Measurements from ENCODE around the gene SHF. TPM values are rescaled to one million over a fixed set of nuclear protein-coding genes. Genes with fewer than 3 reads are reported as not detected.

Gene SHF
- total and polyA plus RNA-seq, 2 of the 4 experiments (the other 2 are of a cell fraction) = 1.8 to 3.5 TPM

- Histone ChIP-seq H3K9me1 (ENCODE audit: insufficient read depth, low read length) (peaks cover 11% of the 10 kb centered on the region; the same call in 1 of the 2 replicates), H4K5ac (ENCODE audit: low read depth, low read length) (no peak overlapping the region), H2BK120ac (ENCODE audit: low read depth, low read length) (no peak overlapping the region), H4K20me1 (ENCODE audit: insufficient read depth, low read length) (no peaks in the 10 kb centered on the region; the same call in 1 of the 2 replicates), H3K4me2 (ENCODE audit: low read depth, low read length) (no peak overlapping the region), H3K9ac (ENCODE audit: low read depth, low read length) (no peak overlapping the region), H3K23ac (ENCODE audit: low read depth, low read length) (no peak overlapping the region), H3K36me3 (ENCODE audit: control insufficient read depth, insufficient read depth, low read length) (peaks cover 2% of the 10 kb centered on the region), H3K18ac (ENCODE audit: low read depth, low read length) (no peak overlapping the region), H4K8ac (ENCODE audit: low read depth in 2 of 2, low read length in 2 of 2) (no peak overlapping the region), H3K4me1 (ENCODE audit: control insufficient read depth, insufficient read depth, low read length) (peaks cover 3% of the 10 kb centered on the region), H2BK15ac (ENCODE audit: low read depth, low read length) (no peak overlapping the region), H2BK5ac (ENCODE audit: low read depth, low read length, poor library complexity, severe bottlenecking) (no peak overlapping the region), H3K4ac (ENCODE audit: low read depth, low read length) (no peak overlapping the region), H3K79me1 (ENCODE audit: low read depth in 1 of 2, low read length in 2 of 2) (no peaks in the 10 kb centered on the region), H3K56ac (ENCODE audit: extremely low read depth, insufficient read depth, low read length) (no peak overlapping the region), H3K27ac (ENCODE audit: insufficient read depth, low read length) (no peak overlapping the region), H4K91ac (ENCODE audit: insufficient read depth, low read depth, low read length) (no peak overlapping the region), H2AK9ac (replicated peaks; ENCODE audit: low read depth, low read length, poor library complexity) (no peak overlapping the region), H3K4me3 (ENCODE audit: insufficient read depth, low read depth, low read length) (no peak overlapping the region), H2AFZ (replicated peaks; ENCODE audit: low read length, poor library complexity) (no peak overlapping the region), H3K14ac (replicated peaks; ENCODE audit: low read depth, low read length) (no peak overlapping the region), H3K27me3 (ENCODE audit: control insufficient read depth, insufficient read depth, low read length) (no peaks in the 10 kb centered on the region), H2AK5ac (ENCODE audit: low read depth, low read length) (no peak overlapping the region), H3K9me3 (ENCODE audit: control insufficient read depth, insufficient read depth, low read length) (no peaks in the 10 kb centered on the region), H2BK20ac (ENCODE audit: low read depth, low read length) (no peak overlapping the region)
- ATAC-seq (ENCODE audit: low read depth) (no peak), DNase-seq (no peak)
- WGBS, 2 experiments (ENCODE audit: extremely low coverage in 2 of 2, insufficient read length in 1 of 2) = no CpG with 5 or more reads among the region's 9 CpGs
- TF ChIP-seq CHD1 (IDR thresholded peaks at IDR 0.05; ENCODE audit: low read depth, low read length) (no peak), CEBPB (IDR thresholded peaks at IDR 0.05; ENCODE audit: low read depth, low read length) (no peak), MAFK (IDR thresholded peaks at IDR 0.05; ENCODE audit: low read depth, low read length) (no peak), SMC3 (IDR thresholded peaks at IDR 0.05; ENCODE audit: low read depth, low read length) (no peak), NFE2L2 (IDR thresholded peaks at IDR 0.05; ENCODE audit: low read depth, low read length) (no peak), POLR2A (IDR thresholded peaks at IDR 0.05; ENCODE audit: low read depth, low read length) (no peak), MAZ (IDR thresholded peaks at IDR 0.05; ENCODE audit: borderline replicate concordance, low read depth, low read length) (no peak), MXI1 (IDR thresholded peaks at IDR 0.05; ENCODE audit: borderline replicate concordance, low read depth, low read length) (no peak), RCOR1 (IDR thresholded peaks at IDR 0.05; ENCODE audit: insufficient replicate concordance, low read length) (no peak), RAD21 (IDR thresholded peaks at IDR 0.05; ENCODE audit: low read length) (no peak)
- TF ChIP-seq, protein P1, sequence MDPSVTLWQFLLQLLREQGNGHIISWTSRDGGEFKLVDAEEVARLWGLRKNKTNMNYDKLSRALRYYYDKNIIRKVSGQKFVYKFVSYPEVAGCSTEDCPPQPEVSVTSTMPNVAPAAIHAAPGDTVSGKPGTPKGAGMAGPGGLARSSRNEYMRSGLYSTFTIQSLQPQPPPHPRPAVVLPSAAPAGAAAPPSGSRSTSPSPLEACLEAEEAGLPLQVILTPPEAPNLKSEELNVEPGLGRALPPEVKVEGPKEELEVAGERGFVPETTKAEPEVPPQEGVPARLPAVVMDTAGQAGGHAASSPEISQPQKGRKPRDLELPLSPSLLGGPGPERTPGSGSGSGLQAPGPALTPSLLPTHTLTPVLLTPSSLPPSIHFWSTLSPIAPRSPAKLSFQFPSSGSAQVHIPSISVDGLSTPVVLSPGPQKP (IDR thresholded peaks at IDR 0.05; ENCODE audit: borderline replicate concordance, low read depth, low read length) = no peak
- TF ChIP-seq, protein P2, sequence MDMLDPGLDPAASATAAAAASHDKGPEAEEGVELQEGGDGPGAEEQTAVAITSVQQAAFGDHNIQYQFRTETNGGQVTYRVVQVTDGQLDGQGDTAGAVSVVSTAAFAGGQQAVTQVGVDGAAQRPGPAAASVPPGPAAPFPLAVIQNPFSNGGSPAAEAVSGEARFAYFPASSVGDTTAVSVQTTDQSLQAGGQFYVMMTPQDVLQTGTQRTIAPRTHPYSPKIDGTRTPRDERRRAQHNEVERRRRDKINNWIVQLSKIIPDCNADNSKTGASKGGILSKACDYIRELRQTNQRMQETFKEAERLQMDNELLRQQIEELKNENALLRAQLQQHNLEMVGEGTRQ (IDR thresholded peaks at IDR 0.05; ENCODE audit: low read depth, low read length) = no peak
- CTCF ChIA-PET = interaction anchor here (0.5 kb wide), 1 partner anchor 265 kb away, joined by 3 read pairs; no protein-coding TSS in a partner anchor
- no TSS peak for BruUV-seq (replicated peaks)
- POLR2A ChIA-PET (ENCODE audit: unreplicated experiment) = no interaction called here
- intact Hi-C loops (cut with micrococcal nuclease) (no loop called here), dilution Hi-C loops (cut with HindIII; ENCODE audit: low sequenced_read_pairs, unreplicated experiment) (no loop called here), in situ Hi-C loops (cut with MboI; ENCODE audit: low sequenced_read_pairs) (loop anchor here (25.0 kb wide), 1 partner anchor 431 kb away; no protein-coding TSS in a partner anchor)
These were observed 6.1 kb downstream of the SHF start for GRCh38 chr15:45181491-45182285.
